ENCODE results near the gene WWC2.
"Not testable (repeated sequence)": the region's sequence is repeated elsewhere in the genome, so short reads cannot be mapped to it uniquely, and the experiment has no call there.

The WWC2 gene

GRCh38 chr4:183111452-183111885 is 12.4 kb downstream of the WWC2 start:
- no peak for DNase-seq (ENCODE audit: low read depth)
- TF ChIP-seq CTCF (conservative IDR thresholded peaks at IDR 0.05; ENCODE audit: low read depth, low read length): no peak
- no peak overlapping the region for H3K4me3 ChIP-seq (ENCODE audit: low read length)

- no peak for TF ChIP-seq CTCF (conservative IDR thresholded peaks at IDR 0.05; ENCODE audit: low read depth, low read length)
- H3K4me3 ChIP-seq (ENCODE audit: low read length): peak overlapping the region; percentile 1
- no peak for DNase-seq (ENCODE audit: low read depth)
Measured at GRCh38 chr4:183118141-183118540, 19.1 kb downstream of the WWC2 start.

GRCh38 chr4:183118585-183118984 is 19.5 kb downstream of the WWC2 start:
- TF ChIP-seq CTCF (conservative IDR thresholded peaks at IDR 0.05; ENCODE audit: low read depth, low read length): no peak
- DNase-seq (ENCODE audit: low read depth): no peak
- H3K4me3 ChIP-seq (ENCODE audit: low read length): peak overlapping the region; percentile 12

GRCh38 chr4:183121660-183122059 is 22.6 kb downstream of the WWC2 start:
- H3K4me3 ChIP-seq (ENCODE audit: low read length); DNase-seq (ENCODE audit: low read depth): not testable (repeated sequence)

GRCh38 chr4:183124228-183124627 is 25.2 kb downstream of the WWC2 start:
- TF ChIP-seq CTCF (conservative IDR thresholded peaks at IDR 0.05; ENCODE audit: low read depth, low read length): no peak
- no peak overlapping the region for H3K4me3 ChIP-seq (ENCODE audit: low read length)

GRCh38 chr4:183124865-183125264 is 25.8 kb downstream of the WWC2 start:
- no peak for TF ChIP-seq CTCF (conservative IDR thresholded peaks at IDR 0.05; ENCODE audit: low read depth, low read length)
- H3K4me3 ChIP-seq (ENCODE audit: low read length): no peak overlapping the region
- no peak for DNase-seq (ENCODE audit: low read depth)

More at GRCh38 chr4:183124228-183124627, 25.2 kb downstream of the WWC2 start:
- no peak for DNase-seq (ENCODE audit: low read depth)

- no peak for TF ChIP-seq CTCF (conservative IDR thresholded peaks at IDR 0.05; ENCODE audit: low read depth, low read length)
- H3K4me3 ChIP-seq (ENCODE audit: low read length): no peak overlapping the region
- no peak for DNase-seq (ENCODE audit: low read depth)
Measured at GRCh38 chr4:183129125-183129524, 30.1 kb downstream of the WWC2 start.

GRCh38 chr4:183129675-183130074 is 30.6 kb downstream of the WWC2 start:
- TF ChIP-seq CTCF (conservative IDR thresholded peaks at IDR 0.05; ENCODE audit: low read depth, low read length): no peak
- no peak for DNase-seq (ENCODE audit: low read depth)
- H3K4me3 ChIP-seq (ENCODE audit: low read length): no peak overlapping the region
